ENCODE data around the gene CTSO. TPM values are rescaled to one million over a fixed set of nuclear protein-coding genes. Genes with fewer than 3 reads are reported as not detected.

CTSO gene
- total RNA-seq, 1 donor from 2014 or later = 4.3 TPM

- peaks cover 5% of the 10 kb centered on the region for H3K36me3 Mint-ChIP-seq
- no peak overlapping the region for H3K27ac Mint-ChIP-seq
- TF ChIP-seq CTCF (conservative IDR thresholded peaks at IDR 0.05) = no peak
- peaks cover 12% of the 10 kb centered on the region for H3K9me3 Mint-ChIP-seq
- H3K4me1 Mint-ChIP-seq (ENCODE audit: unreplicated experiment) = no peaks in the 10 kb centered on the region
- no peak for DNase-seq (ENCODE audit: extremely low spot score, unreplicated experiment)
- no peak overlapping the region for H3K4me3 Mint-ChIP-seq
- H3K27me3 Mint-ChIP-seq = no peaks in the 10 kb centered on the region
Measured at GRCh38 chr4:155930330-155930729, 23.3 kb downstream of the CTSO start.

DNA sequence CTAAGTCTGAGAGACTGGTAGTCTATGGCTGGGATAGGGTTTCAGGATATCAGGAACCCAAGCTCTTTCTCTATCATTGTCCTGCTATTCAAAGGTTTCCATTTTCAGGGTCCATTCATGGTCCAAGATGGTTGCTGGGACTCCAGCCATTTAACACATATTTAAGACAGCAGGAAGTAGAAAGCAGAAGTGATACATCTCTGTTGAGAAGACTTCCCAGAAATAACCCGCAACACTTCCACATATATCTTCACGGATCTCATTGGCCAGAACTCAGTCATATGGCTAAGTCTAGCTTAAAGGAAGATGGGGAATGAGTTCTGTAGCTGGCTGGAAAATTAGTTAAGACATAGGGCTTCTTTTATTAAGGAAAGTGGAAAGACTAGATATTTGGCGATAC lies 23.8 kb downstream of the CTSO start:
- no peak for DNase-seq (ENCODE audit: extremely low spot score, unreplicated experiment)
- H3K9me3 Mint-ChIP-seq = peaks cover 10% of the 10 kb centered on the region
- H3K27ac Mint-ChIP-seq = no peak overlapping the region
- H3K4me1 Mint-ChIP-seq (ENCODE audit: unreplicated experiment) = no peaks in the 10 kb centered on the region
- no peak overlapping the region for H3K4me3 Mint-ChIP-seq
- no peak for TF ChIP-seq CTCF (conservative IDR thresholded peaks at IDR 0.05)
- H3K27me3 Mint-ChIP-seq = no peaks in the 10 kb centered on the region
- H3K36me3 Mint-ChIP-seq = peaks cover 4% of the 10 kb centered on the region

DNA sequence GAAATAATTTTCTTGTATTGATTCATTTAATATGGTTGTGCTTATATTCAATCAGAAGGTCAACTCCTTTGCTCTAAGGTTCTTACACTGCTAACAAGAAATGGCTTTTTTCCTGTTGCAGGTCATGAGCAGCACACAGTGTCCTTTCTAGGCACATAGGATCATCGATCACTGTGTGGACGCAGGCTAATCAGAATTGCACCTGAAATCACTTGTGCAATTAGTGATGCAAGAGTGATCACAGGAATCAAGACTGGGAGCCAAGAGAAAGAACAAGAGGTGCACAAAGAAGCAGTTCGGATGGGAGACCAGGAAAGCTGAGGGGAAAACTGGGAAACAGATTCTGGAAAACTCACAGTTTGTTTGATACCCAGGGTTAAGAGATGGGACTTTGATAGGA lies 29.0 kb downstream of the CTSO start:
- DNase-seq (ENCODE audit: extremely low spot score, unreplicated experiment) = no peak
- H3K4me1 Mint-ChIP-seq (ENCODE audit: unreplicated experiment) = no peaks in the 10 kb centered on the region
- no peaks in the 10 kb centered on the region for H3K27me3 Mint-ChIP-seq
- H3K9me3 Mint-ChIP-seq = no peaks in the 10 kb centered on the region
- H3K4me3 Mint-ChIP-seq = no peak overlapping the region
- TF ChIP-seq CTCF (conservative IDR thresholded peaks at IDR 0.05) = no peak
- peaks cover 10% of the 10 kb centered on the region for H3K36me3 Mint-ChIP-seq
- H3K27ac Mint-ChIP-seq = no peak overlapping the region

- no peaks in the 10 kb centered on the region for H3K27me3 Mint-ChIP-seq
- H3K27ac Mint-ChIP-seq = no peak overlapping the region
- TF ChIP-seq CTCF (conservative IDR thresholded peaks at IDR 0.05) = no peak
- H3K36me3 Mint-ChIP-seq = peaks cover 6% of the 10 kb centered on the region
- no peaks in the 10 kb centered on the region for H3K9me3 Mint-ChIP-seq
- DNase-seq (ENCODE audit: extremely low spot score, unreplicated experiment) = no peak
- no peaks in the 10 kb centered on the region for H3K4me1 Mint-ChIP-seq (ENCODE audit: unreplicated experiment)
- no peak overlapping the region for H3K4me3 Mint-ChIP-seq
Measured at GRCh38 chr4:155921597-155921996, 32.1 kb downstream of the CTSO start.

GRCh38 chr4:155914782-155915181 lies 38.9 kb downstream of the CTSO start:
- no peaks in the 10 kb centered on the region for H3K36me3 Mint-ChIP-seq
- H3K4me1 Mint-ChIP-seq (ENCODE audit: unreplicated experiment) = no peaks in the 10 kb centered on the region
- no peaks in the 10 kb centered on the region for H3K27me3 Mint-ChIP-seq
- TF ChIP-seq CTCF (conservative IDR thresholded peaks at IDR 0.05) = no peak
- DNase-seq (ENCODE audit: extremely low spot score, unreplicated experiment) = no peak
- H3K9me3 Mint-ChIP-seq = no peaks in the 10 kb centered on the region
- no peak overlapping the region for H3K4me3 Mint-ChIP-seq
- no peak overlapping the region for H3K27ac Mint-ChIP-seq

- DNase-seq (ENCODE audit: extremely low spot score, unreplicated experiment) = no peak
- no peak overlapping the region for H3K4me3 Mint-ChIP-seq
- no peak for TF ChIP-seq CTCF (conservative IDR thresholded peaks at IDR 0.05)
- H3K27me3 Mint-ChIP-seq = no peaks in the 10 kb centered on the region
- peaks cover 11% of the 10 kb centered on the region for H3K4me1 Mint-ChIP-seq (ENCODE audit: unreplicated experiment)
- no peak overlapping the region for H3K27ac Mint-ChIP-seq
- H3K9me3 Mint-ChIP-seq = no peaks in the 10 kb centered on the region
- no peaks in the 10 kb centered on the region for H3K36me3 Mint-ChIP-seq
Measured at GRCh38 chr4:155911905-155912304, 41.8 kb downstream of the CTSO start.
